H1 (cell line): ENCODE data around the gene GREB1L. TPM values are rescaled to one million over a fixed set of nuclear protein-coding genes. Genes with fewer than 3 reads are reported as not detected.

ENCODE experiments used
- CTCF ChIA-PET: fragments of 300-600 bp; sonication (Branson Sonifier 250); formaldehyde crosslinking; loops from one replicate; lab custom pipeline; 2021; ENCODE audit not compliant: partially characterized antibody; lab: Charles Lee
- POLR2A ChIA-PET: fragments of 300-600 bp; sonication (Branson Sonifier 250); formaldehyde crosslinking; loops from one replicate; lab custom pipeline; 2021; ENCODE audit warnings: inconsistent platforms; ENCODE audit not compliant: partially characterized antibody; lab: Charles Lee
- DNase-seq, 2 experiments: peaks; one replicate each; pipeline versions ENCODE4 v3.0.0 to v3.0.0-alpha.2; 2010 to 2022; ENCODE audit warnings: low spot score in 2 of 2, low read depth in 1 of 2, mixed read lengths in 1 of 2
- FAIRE-seq: peaks from 2 replicates; lab custom pipeline; 2011; peaks lifted over from hg19 to GRCh38; lab: Jason Lieb, UNC
- H2AFZ ChIP-seq: 2 replicates; pipeline ENCODE4 v1.8.1; 2012; ENCODE audit warnings: low read length, inconsistent platforms
- H2AK5ac ChIP-seq: 2 replicates; pipeline ENCODE4 v1.6.1; 2013; ENCODE audit warnings: low read depth, low read length
- H2BK120ac ChIP-seq: replicated peaks from 2 replicates; pipeline ENCODE3; 2013; ENCODE audit warnings: low read depth, low read length, inconsistent platforms
- H2BK12ac ChIP-seq: 2 replicates; pipeline ENCODE4 v1.6.1; 2013; ENCODE audit warnings: low read depth, low read length
- H2BK15ac ChIP-seq: 2 replicates; pipeline ENCODE4 v1.6.1; 2013; ENCODE audit warnings: low read length
- H2BK20ac ChIP-seq: 2 replicates; pipeline ENCODE4 v1.6.1; 2013; ENCODE audit warnings: low read length
- H2BK5ac ChIP-seq: 2 replicates; pipeline ENCODE4 v1.6.1; 2013; ENCODE audit warnings: low read depth, low read length
- H3K14ac ChIP-seq: 2 replicates; pipeline ENCODE4 v1.6.1; 2013; ENCODE audit warnings: inconsistent platforms; ENCODE audit not compliant: insufficient read length
- H3K18ac ChIP-seq: 2 replicates; pipeline ENCODE4 v1.6.1; 2013; ENCODE audit warnings: low read length; ENCODE audit errors: extremely low read depth
- H3K23ac ChIP-seq: 2 replicates; pipeline ENCODE4 v1.6.1; 2013; ENCODE audit warnings: inconsistent platforms; ENCODE audit not compliant: insufficient read length
- H3K23me2 ChIP-seq: 2 replicates; pipeline ENCODE4 v1.6.1; 2013; ENCODE audit warnings: low read depth, low read length
- H3K27ac ChIP-seq: 2 replicates; pipeline ENCODE4 v1.6.1; 2011; ENCODE audit warnings: low read depth, low read length, inconsistent platforms
- H3K27me3 ChIP-seq, 4 experiments: replicated peaks in 1 of 4; 1 replicate in 1 of 4; 2 replicates in 3 of 4; pipeline versions ENCODE4 v1.6.1 to v1.8.1; 2011 to 2013; ENCODE audit warnings: low read length in 3 of 4, mild to moderate bottlenecking in 3 of 4, inconsistent platforms in 2 of 4, mixed read lengths in 2 of 4, moderate library complexity in 1 of 4; ENCODE audit not compliant: control insufficient read depth in 3 of 4, insufficient read depth in 3 of 4; ENCODE audit errors: extremely low read depth in 1 of 4
- H3K36me3 ChIP-seq, 4 experiments: 2 replicates each; pipeline versions ENCODE4 v1.6.1 to v1.8.1; 2011 to 2013; ENCODE audit warnings: mild to moderate bottlenecking in 4 of 4, low read length in 3 of 4, moderate library complexity in 2 of 4, control low read depth in 1 of 4, inconsistent platforms in 1 of 4; ENCODE audit not compliant: insufficient read depth in 4 of 4, control insufficient read depth in 2 of 4
- H3K4ac ChIP-seq: replicated peaks from 2 replicates; pipeline ENCODE3; 2013; ENCODE audit warnings: low read length, low read depth, mixed read lengths, inconsistent platforms; ENCODE audit not compliant: insufficient read length
- H3K4me1 ChIP-seq, 4 experiments: replicated peaks in 1 of 4; 1 replicate in 1 of 4; 2 replicates in 3 of 4; pipeline versions ENCODE4 v1.6.1 to v1.8.1; 2011 to 2013; ENCODE audit warnings: low read length in 3 of 4, inconsistent platforms in 2 of 4, mixed read lengths in 1 of 4; ENCODE audit not compliant: insufficient read depth in 4 of 4, control insufficient read depth in 3 of 4
- H3K4me2 ChIP-seq, 2 experiments: 2 replicates each; pipeline versions ENCODE4 v1.6.1 to v1.8.1; 2011 to 2013; ENCODE audit warnings: low read depth in 2 of 2, low read length in 2 of 2, control low read depth in 1 of 2, inconsistent platforms in 1 of 2, mild to moderate bottlenecking in 1 of 2; ENCODE audit not compliant: insufficient read depth in 1 of 2
- H3K4me3 ChIP-seq, 4 experiments: fragments of 200-600, 300-600 bp in 1 of 4; sonication (generic), shearing (Covaris generic), sonication (Bioruptor Twin) in 1 of 4; 2 replicates each; pipeline versions ENCODE4 v1.5.1 to v1.8.1; 2011 to 2016; ENCODE audit warnings: low read length in 4 of 4, low read depth in 3 of 4, control low read depth in 2 of 4, inconsistent platforms in 2 of 4, mild to moderate bottlenecking in 2 of 4, mixed read lengths in 1 of 4, moderate library complexity in 1 of 4; ENCODE audit not compliant: insufficient read depth in 2 of 4; ENCODE audit errors: extremely low read depth in 1 of 4
- H3K56ac ChIP-seq: replicated peaks from 2 replicates; pipeline ENCODE3; 2013; ENCODE audit warnings: low read depth, mild to moderate bottlenecking, mixed read lengths, low read length, inconsistent platforms; ENCODE audit not compliant: insufficient read length
- H3K79me1 ChIP-seq: 2 replicates; pipeline ENCODE4 v1.6.1; 2013; ENCODE audit warnings: low read depth, low read length, control low read depth
- H3K79me2 ChIP-seq, 2 experiments: 2 replicates each; pipeline versions ENCODE4 v1.6.1 to v1.8.1; 2012 to 2013; ENCODE audit warnings: low read length in 2 of 2, mild to moderate bottlenecking in 2 of 2, inconsistent platforms in 1 of 2; ENCODE audit not compliant: insufficient read depth in 2 of 2, control insufficient read depth in 1 of 2
- H3K9ac ChIP-seq, 4 experiments: replicated peaks in 1 of 4; 1 replicate in 1 of 4; 2 replicates in 3 of 4; pipeline versions ENCODE4 v1.6.1 to v1.8.1; 2011 to 2013; ENCODE audit warnings: low read depth in 3 of 4, low read length in 3 of 4, control low read depth in 2 of 4, mild to moderate bottlenecking in 2 of 4, moderate library complexity in 2 of 4, inconsistent platforms in 1 of 4; ENCODE audit errors: extremely low read depth in 1 of 4
- H3K9me3 ChIP-seq, 2 experiments: 2 replicates each; pipeline versions ENCODE4 v1.6.1 to v1.8.1; 2012 to 2013; ENCODE audit warnings: mild to moderate bottlenecking in 2 of 2, moderate library complexity in 2 of 2, control low read depth in 1 of 2, inconsistent platforms in 1 of 2, low read depth in 1 of 2, low read length in 1 of 2, mixed read lengths in 1 of 2; ENCODE audit not compliant: insufficient read depth in 2 of 2
- H4K20me1 ChIP-seq, 2 experiments: replicated peaks in 1 of 2; 2 replicates each; pipeline versions ENCODE3 to v1.8.1; 2011 to 2013; ENCODE audit warnings: inconsistent platforms in 2 of 2, low read length in 2 of 2, mild to moderate bottlenecking in 1 of 2; ENCODE audit not compliant: insufficient read depth in 2 of 2, control insufficient read depth in 1 of 2
- H4K5ac ChIP-seq: 2 replicates; pipeline ENCODE4 v1.6.1; 2013; ENCODE audit warnings: low read length, low read depth, mixed read lengths, inconsistent platforms; ENCODE audit not compliant: insufficient read length
- H4K8ac ChIP-seq: 2 replicates; pipeline ENCODE4 v1.8.0; 2013; ENCODE audit warnings: mild to moderate bottlenecking, moderate library complexity, low read length, inconsistent platforms; ENCODE audit not compliant: insufficient read depth; ENCODE audit errors: extremely low read depth
- H4K91ac ChIP-seq: replicated peaks from 2 replicates; pipeline ENCODE3; 2013; ENCODE audit warnings: low read length, mixed read lengths, inconsistent platforms; ENCODE audit not compliant: insufficient read length
- CBX5 ChIP-seq: fragments of 300-800, 300-1000 bp; sonication (generic); IDR thresholded peaks from 2 replicates; pipeline ENCODE4 v1.7.1; 2016; ENCODE audit warnings: antibody characterized with exemption, low read length, low read depth
- CBX8 ChIP-seq: fragments of 300-800, 300-1000 bp; sonication (generic); IDR thresholded peaks from 2 replicates; pipeline ENCODE4 v1.7.1; 2016; ENCODE audit warnings: low read depth, low read length, borderline replicate concordance
- CEBPB ChIP-seq: IDR thresholded peaks from 2 replicates; pipeline ENCODE4 v1.6.1; 2012; ENCODE audit warnings: low read depth, low read length
- E2F6 ChIP-seq: IDR thresholded peaks from 2 replicates; pipeline ENCODE4 v1.6.1; 2012; ENCODE audit warnings: inconsistent platforms
- EZH2 ChIP-seq: fragments of 200-600 bp; sonication (generic); IDR thresholded peaks from 2 replicates; pipeline ENCODE4 v1.7.1; 2012; ENCODE audit warnings: low read depth, mild to moderate bottlenecking, moderate library complexity, low read length, inconsistent platforms; ENCODE audit not compliant: severe bottlenecking
- JUN ChIP-seq: IDR thresholded peaks from 2 replicates; pipeline ENCODE4 v1.6.1; 2011; ENCODE audit warnings: low read depth, mild to moderate bottlenecking, improper control_type of control experiment, low read length
- MAX ChIP-seq: IDR thresholded peaks from 2 replicates; pipeline ENCODE4 v1.6.1; 2012; ENCODE audit warnings: inconsistent platforms
- NRF1 ChIP-seq: IDR thresholded peaks from 2 replicates; pipeline ENCODE4 v1.6.1; 2011; ENCODE audit warnings: mild to moderate bottlenecking, low read depth, low read length, improper control_type of control experiment
- POLR2A ChIP-seq, 2 experiments: IDR thresholded peaks; 1 replicate in 1 of 2; 2 replicates in 1 of 2; pipeline ENCODE4 v1.6.1; 2011; ENCODE audit warnings: low read depth in 2 of 2, low read length in 2 of 2, mild to moderate bottlenecking in 2 of 2; ENCODE audit errors: control extremely low read depth in 1 of 2
- TAF7 ChIP-seq: optimal IDR thresholded peaks from 2 replicates; pipeline ENCODE3; 2011; ENCODE audit warnings: low read depth, mild to moderate bottlenecking, inconsistent platforms, low read length, moderate library complexity, borderline replicate concordance
- TBP ChIP-seq: IDR thresholded peaks from 2 replicates; pipeline ENCODE4 v1.6.1; 2011; ENCODE audit warnings: low read depth, low read length, improper control_type of control experiment
- TCF12 ChIP-seq: IDR thresholded peaks from 2 replicates; pipeline ENCODE4 v1.6.1; 2011; ENCODE audit warnings: low read depth, mild to moderate bottlenecking, low read length
- WGBS, 2 experiments: shearing (Covaris generic) in 1 of 2; methylation state at CpG; one replicate each; pipeline versions ENCODE4 v1.1.6 to v1.1.7; 2013 to 2015; ENCODE audit warnings: low lambda C conversion rate in 2 of 2, mixed read lengths in 2 of 2, inconsistent platforms in 1 of 2, low coverage in 1 of 2, missing lambda C conversion rate in 1 of 2; ENCODE audit not compliant: insufficient replicate concordance in 2 of 2, insufficient coverage in 1 of 2, insufficient read length in 1 of 2; ENCODE audit errors: extremely low coverage in 1 of 2, missing lambda C conversion rate in 1 of 2; 5-methylcytosine and 5-hydroxymethylcytosine counted together
- polyA plus RNA-seq, 7 experiments: library from polyadenylated mRNA; depleted of rRNA in 3 of 7; stranded (reverse) in 5 of 7; unstranded in 2 of 7; fragments of >200 nt in 5 of 7; fragments of 200-250 nt in 2 of 7; gene quantifications; 1 replicate in 5 of 7; 2 replicates in 1 of 7; 4 replicates in 1 of 7; pipeline versions ENCODE4 v1.2.1 to v1.2.3, GENCODE V29; 2011 to 2013; ENCODE audit warnings: missing spikeins in 2 of 7, mixed read lengths in 2 of 7
- total RNA-seq: library from RNA; stranded (reverse); fragmentation: NEBNext Ultra II Directional; extraction: Animal tissue kit (Norgen Biotek cat#: 25700); gene quantifications from 2 replicates; pipeline ENCODE4 v1.2.1, GENCODE V29; 2021

Gene GREB1L
- total and polyA plus RNA-seq, 2 of the 8 experiments (the other 6 are each of a cell fraction or from before 2014, with no cell fraction given): 0.34 to 1.6 TPM

DNA sequence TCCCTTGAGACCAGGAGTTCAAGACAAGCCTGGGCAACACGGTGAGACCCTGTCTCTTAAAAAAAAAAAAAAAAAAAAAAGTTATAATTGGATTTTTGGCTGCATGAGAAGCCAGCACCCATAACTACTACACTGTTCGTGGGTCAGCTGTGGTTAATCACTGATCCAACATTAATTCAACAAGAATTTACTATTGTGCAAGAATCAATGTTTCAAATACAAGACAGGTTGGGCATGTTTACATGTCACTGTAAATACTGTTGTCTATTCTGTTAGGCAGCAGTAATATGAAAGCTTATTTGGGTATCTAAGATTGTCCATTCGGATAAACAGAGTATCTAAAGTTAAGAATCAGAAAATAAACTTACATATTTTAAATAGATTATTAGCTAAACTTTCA is 296.2 kb downstream of the GREB1L start:
- Histone ChIP-seq H2AK5ac (no peak overlapping the region), H2BK20ac (no peak overlapping the region), H4K91ac (no peak overlapping the region), H3K14ac (no peak overlapping the region), H4K8ac (no peak overlapping the region), H3K9me3 (no peaks in the 10 kb centered on the region), H3K4me3 (no peak overlapping the region)
- FAIRE-seq: no peak
- WGBS, 2 experiments: 85% methylated on average over 2 of the region's 3 CpGs; no CpG with 5 or more reads in 1 of the 2 experiments
- TF ChIP-seq JUN (no peak), E2F6 (no peak), NRF1 (no peak), TAF7 (no peak), EZH2 (no peak), TBP (no peak), TCF12 (no peak), CBX8 (no peak), MAX (no peak), CEBPB (no peak), CBX5 (no peak), POLR2A (IDR thresholded peaks at IDR 0.05; ENCODE audit: control extremely low read depth in 1 of 2, low read depth in 2 of 2, low read length in 2 of 2) (no peak)
- TF ChIP-seq, all 59 proteins: peak for 0
- ChIA-PET CTCF (interaction anchor here (0.7 kb wide), 1 partner anchor 74 kb away, joined by 8 read pairs; the partner anchor contains the start of gene SNRPD1), POLR2A (no interaction called here)
- Histone ChIP-seq H3K4me2 (no peak overlapping the region), H3K23ac (no peak overlapping the region), H2BK15ac (no peak overlapping the region), H3K36me3 (peaks cover 0 to 27% (median 8%) of the 10 kb centered on the region in 4 experiments; a peak in 4 of 8 replicates), H2AFZ (no peak overlapping the region), H3K9ac (no peak overlapping the region), H4K20me1 (no peaks in the 10 kb centered on the region), H2BK12ac (no peak overlapping the region), H3K4me1 (no peaks in the 10 kb centered on the region), H3K56ac (no peak overlapping the region), H3K79me2 (no peaks in the 10 kb centered on the region), H3K18ac (no peak overlapping the region), H3K27me3 (no peaks in the 10 kb centered on the region), H2BK5ac (no peak overlapping the region), H3K27ac (no peak overlapping the region), H3K79me1 (no peaks in the 10 kb centered on the region), H3K23me2 (no peaks in the 10 kb centered on the region), H3K4ac (no peak overlapping the region), H4K5ac (no peak overlapping the region), H2BK120ac (no peak overlapping the region)
- no peak for DNase-seq
